IMR-90 (cell line): ENCODE measurements around the gene FOXL3. TPM values are rescaled to one million over a fixed set of nuclear protein-coding genes. Genes with fewer than 3 reads are reported as not detected.

Experiments used
- ATAC-seq: fragments of 200-7000 bp; cut with Tn5 transposase; 2 replicates; pipeline ENCODE4 v1.9.1; 2020; ENCODE audit warnings: low read depth, mild to moderate bottlenecking, moderate library complexity
- BruUV-seq: library from RNA; stranded (reverse); fragments of 400-500 nt; replicated peaks from 2 replicates; lab custom pipeline; 2021; lab: Mats Ljungman, UMichigan
- CTCF ChIA-PET: fragments of 300-600 bp; formaldehyde crosslinking; extraction: SDS; loops from one replicate; lab custom pipeline; 2021; ENCODE audit warnings: antibody characterized with exemption; lab: Yijun Ruan, JAX
- POLR2A ChIA-PET: fragments of 300-600 bp; sonication (Branson Sonifier 250); formaldehyde crosslinking; loops from one replicate; lab custom pipeline; 2022; ENCODE audit warnings: antibody characterized with exemption; ENCODE audit not compliant: unreplicated experiment; lab: Charles Lee
- DNase-seq: peaks from one replicate; pipeline ENCODE4 v3.0.0; 2013
- H2AFZ ChIP-seq: replicated peaks from 2 replicates; pipeline ENCODE3; 2013; ENCODE audit warnings: low read length, mild to moderate bottlenecking; ENCODE audit not compliant: poor library complexity
- H2AK5ac ChIP-seq: 2 replicates; pipeline ENCODE4 v1.6.1; 2013; ENCODE audit warnings: low read depth, low read length, inconsistent platforms
- H2AK9ac ChIP-seq: replicated peaks from 2 replicates; pipeline ENCODE3; 2013; ENCODE audit warnings: mild to moderate bottlenecking, low read depth, low read length, moderate library complexity; ENCODE audit not compliant: poor library complexity
- H2BK120ac ChIP-seq: 2 replicates; pipeline ENCODE4 v1.6.1; 2013; ENCODE audit warnings: low read depth, low read length, inconsistent platforms
- H2BK15ac ChIP-seq: 3 replicates; pipeline ENCODE4 v1.6.1; 2013; ENCODE audit warnings: low read depth, low read length, inconsistent platforms
- H2BK20ac ChIP-seq: 2 replicates; pipeline ENCODE4 v1.6.1; 2013; ENCODE audit warnings: low read depth, mild to moderate bottlenecking, inconsistent platforms, low read length, moderate library complexity
- H2BK5ac ChIP-seq: 2 replicates; pipeline ENCODE4 v1.6.1; 2013; ENCODE audit warnings: mild to moderate bottlenecking, low read depth, low read length, inconsistent platforms; ENCODE audit not compliant: poor library complexity, severe bottlenecking
- H3K14ac ChIP-seq: replicated peaks from 2 replicates; pipeline ENCODE4 v1.6.1; 2013; ENCODE audit warnings: low read depth, low read length, inconsistent platforms
- H3K18ac ChIP-seq: 2 replicates; pipeline ENCODE4 v1.6.1; 2013; ENCODE audit warnings: low read depth, low read length, control low read depth
- H3K23ac ChIP-seq: 2 replicates; pipeline ENCODE4 v1.6.1; 2013; ENCODE audit warnings: low read depth, low read length, inconsistent platforms
- H3K27ac ChIP-seq: 2 replicates; pipeline ENCODE4 v1.5.1; 2013; ENCODE audit warnings: mild to moderate bottlenecking, control low read depth, low read length; ENCODE audit not compliant: insufficient read depth
- H3K27me3 ChIP-seq: 2 replicates; pipeline ENCODE4 v1.6.1; 2013; ENCODE audit warnings: low read length; ENCODE audit not compliant: control insufficient read depth, insufficient read depth
- H3K36me3 ChIP-seq: 2 replicates; pipeline ENCODE4 v1.6.1; 2013; ENCODE audit warnings: low read length, mixed read lengths; ENCODE audit not compliant: control insufficient read depth, insufficient read depth
- H3K4ac ChIP-seq: 2 replicates; pipeline ENCODE4 v1.6.1; 2013; ENCODE audit warnings: low read depth, low read length, inconsistent platforms
- H3K4me1 ChIP-seq: 2 replicates; pipeline ENCODE4 v1.6.1; 2013; ENCODE audit warnings: low read length, mixed read lengths; ENCODE audit not compliant: control insufficient read depth, insufficient read depth
- H3K4me2 ChIP-seq: 2 replicates; pipeline ENCODE4 v1.6.1; 2013; ENCODE audit warnings: low read depth, mild to moderate bottlenecking, control low read depth, low read length, moderate library complexity
- H3K4me3 ChIP-seq: 2 replicates; pipeline ENCODE4 v1.5.1; 2013; ENCODE audit warnings: low read depth, mild to moderate bottlenecking, control low read depth, low read length, moderate library complexity; ENCODE audit not compliant: insufficient read depth
- H3K56ac ChIP-seq: 2 replicates; pipeline ENCODE4 v1.6.1; 2013; ENCODE audit warnings: low read length, inconsistent platforms; ENCODE audit not compliant: insufficient read depth; ENCODE audit errors: extremely low read depth
- H3K79me1 ChIP-seq, 2 experiments: 2 replicates each; pipeline ENCODE4 v1.6.1; 2013; ENCODE audit warnings: low read length in 2 of 2, inconsistent platforms in 1 of 2, low read depth in 1 of 2
- H3K9ac ChIP-seq: 2 replicates; pipeline ENCODE4 v1.6.1; 2013; ENCODE audit warnings: low read depth, low read length, control low read depth
- H3K9me1 ChIP-seq: 2 replicates; pipeline ENCODE4 v1.6.1; 2013; ENCODE audit warnings: low read length, inconsistent platforms; ENCODE audit not compliant: insufficient read depth
- H3K9me3 ChIP-seq: 2 replicates; pipeline ENCODE4 v1.6.1; 2013; ENCODE audit warnings: low read length; ENCODE audit not compliant: control insufficient read depth, insufficient read depth
- H4K20me1 ChIP-seq: 2 replicates; pipeline ENCODE4 v1.6.1; 2013; ENCODE audit warnings: low read length, inconsistent platforms; ENCODE audit not compliant: insufficient read depth
- H4K5ac ChIP-seq: 2 replicates; pipeline ENCODE4 v1.6.1; 2013; ENCODE audit warnings: mild to moderate bottlenecking, low read depth, low read length, control low read depth
- H4K8ac ChIP-seq, 2 experiments: 2 replicates each; pipeline ENCODE4 v1.6.1; 2013; ENCODE audit warnings: low read depth in 2 of 2, low read length in 2 of 2, control low read depth in 1 of 2, inconsistent platforms in 1 of 2
- H4K91ac ChIP-seq: 2 replicates; pipeline ENCODE4 v1.6.1; 2013; ENCODE audit warnings: low read depth, low read length, inconsistent platforms; ENCODE audit not compliant: insufficient read depth
- BHLHE40 ChIP-seq: fragments of 150-350 bp; IDR thresholded peaks from 2 replicates; pipeline ENCODE4 v1.6.1; 2016; ENCODE audit warnings: mild to moderate bottlenecking, low read depth, low read length
- CEBPB ChIP-seq: IDR thresholded peaks from 2 replicates; pipeline ENCODE4 v1.6.1; 2012; ENCODE audit warnings: low read depth, low read length, improper control_type of control experiment
- CHD1 ChIP-seq: IDR thresholded peaks from 2 replicates; pipeline ENCODE4 v1.6.1; 2012; ENCODE audit warnings: low read depth, low read length, improper control_type of control experiment
- FOS ChIP-seq: fragments of 150-350 bp; IDR thresholded peaks from 2 replicates; pipeline ENCODE4 v1.6.1; 2016; ENCODE audit warnings: low read depth, low read length
- MAFK ChIP-seq: IDR thresholded peaks from 2 replicates; pipeline ENCODE4 v1.6.1; 2012; ENCODE audit warnings: low read depth, low read length, improper control_type of control experiment
- MAZ ChIP-seq: IDR thresholded peaks from 2 replicates; pipeline ENCODE4 v1.6.1; 2012; ENCODE audit warnings: low read depth, mild to moderate bottlenecking, low read length, improper control_type of control experiment, moderate library complexity, borderline replicate concordance
- MXI1 ChIP-seq: IDR thresholded peaks from 2 replicates; pipeline ENCODE4 v1.6.1; 2012; ENCODE audit warnings: low read depth, mild to moderate bottlenecking, low read length, moderate library complexity, borderline replicate concordance
- NFE2L2 ChIP-seq: fragments of 150-350 bp; IDR thresholded peaks from 2 replicates; pipeline ENCODE4 v1.6.1; 2016; ENCODE audit warnings: low read depth, mild to moderate bottlenecking, low read length
- POLR2A ChIP-seq: IDR thresholded peaks from 2 replicates; pipeline ENCODE4 v1.6.1; 2012; ENCODE audit warnings: mild to moderate bottlenecking, low read depth, low read length
- RAD21 ChIP-seq: IDR thresholded peaks from 2 replicates; pipeline ENCODE4 v1.6.1; 2012; ENCODE audit warnings: low read length, improper control_type of control experiment
- RCOR1 ChIP-seq: IDR thresholded peaks from 2 replicates; pipeline ENCODE4 v1.6.1; 2012; ENCODE audit warnings: mild to moderate bottlenecking, low read length, improper control_type of control experiment; ENCODE audit not compliant: insufficient replicate concordance
- RFX5 ChIP-seq: IDR thresholded peaks from 2 replicates; pipeline ENCODE4 v1.8.0; 2012; ENCODE audit warnings: low read depth, mild to moderate bottlenecking, low read length, moderate library complexity
- SMC3 ChIP-seq: fragments of 150-350 bp; IDR thresholded peaks from 2 replicates; pipeline ENCODE4 v1.6.1; 2016; ENCODE audit warnings: low read depth, mild to moderate bottlenecking, antibody characterized with exemption, low read length, moderate library complexity
- WGBS, 2 experiments: methylation state at CpG; one replicate each; pipeline versions ENCODE4 v1.1.5 to v1.1.7; 2013; ENCODE audit warnings: missing lambda C conversion rate in 2 of 2; ENCODE audit not compliant: insufficient read length in 1 of 2; ENCODE audit errors: extremely low coverage in 2 of 2; 5-methylcytosine and 5-hydroxymethylcytosine counted together
- dilution Hi-C: fragments of 300-500 bp; cut with HindIII; formaldehyde crosslinking; loops from one replicate; pipeline ENCODE4 v1.14.3; 2018; ENCODE audit warnings: low sequenced_read_pairs; ENCODE audit not compliant: unreplicated experiment
- in situ Hi-C: fragments of 300-500 bp; cut with MboI; formaldehyde crosslinking; loops from 3 replicates; pipeline ENCODE4 v1.14.3; 2019; ENCODE audit warnings: low sequenced_read_pairs, inconsistent platforms, mixed read lengths
- intact Hi-C: fragments of 100-400 bp; cut with micrococcal nuclease; formaldehyde crosslinking; loops from 2 replicates; pipeline ENCODE4 v1.10.0; 2022
- polyA plus RNA-seq, 3 experiments: library from polyadenylated mRNA; depleted of rRNA; stranded (reverse); fragments of >200 nt; gene quantifications; 2 replicates each; pipeline ENCODE4 v1.2.3, GENCODE V29; 2012; ENCODE audit warnings: low replicate concordance in 1 of 3
- total RNA-seq: library from RNA; depleted of rRNA; stranded (reverse); fragments of >200 nt; gene quantifications from 2 replicates; pipeline ENCODE4 v1.2.3, GENCODE V29; 2012
- TF ChIP-seq, protein P1 (sequence below): conservative IDR thresholded peaks from 2 replicates; pipeline ENCODE4 v1.5.1; 2012; ENCODE audit warnings: mild to moderate bottlenecking, low read depth, low read length, improper control_type of control experiment
- TF ChIP-seq, protein P2 (sequence below): fragments of 150-350 bp; IDR thresholded peaks from 2 replicates; pipeline ENCODE4 v1.6.1; 2017; ENCODE audit warnings: mild to moderate bottlenecking, antibody characterized with exemption, low read length, low read depth
- TF ChIP-seq, protein P3 (sequence below): fragments of 150-350 bp; IDR thresholded peaks from 2 replicates; pipeline ENCODE4 v1.6.1; 2016; ENCODE audit warnings: low read depth, mild to moderate bottlenecking, low read length, moderate library complexity, borderline replicate concordance

The FOXL3 gene
- total and polyA plus RNA-seq, 2 of the 4 experiments (the other 2 are of a cell fraction), result not detected

DNA sequence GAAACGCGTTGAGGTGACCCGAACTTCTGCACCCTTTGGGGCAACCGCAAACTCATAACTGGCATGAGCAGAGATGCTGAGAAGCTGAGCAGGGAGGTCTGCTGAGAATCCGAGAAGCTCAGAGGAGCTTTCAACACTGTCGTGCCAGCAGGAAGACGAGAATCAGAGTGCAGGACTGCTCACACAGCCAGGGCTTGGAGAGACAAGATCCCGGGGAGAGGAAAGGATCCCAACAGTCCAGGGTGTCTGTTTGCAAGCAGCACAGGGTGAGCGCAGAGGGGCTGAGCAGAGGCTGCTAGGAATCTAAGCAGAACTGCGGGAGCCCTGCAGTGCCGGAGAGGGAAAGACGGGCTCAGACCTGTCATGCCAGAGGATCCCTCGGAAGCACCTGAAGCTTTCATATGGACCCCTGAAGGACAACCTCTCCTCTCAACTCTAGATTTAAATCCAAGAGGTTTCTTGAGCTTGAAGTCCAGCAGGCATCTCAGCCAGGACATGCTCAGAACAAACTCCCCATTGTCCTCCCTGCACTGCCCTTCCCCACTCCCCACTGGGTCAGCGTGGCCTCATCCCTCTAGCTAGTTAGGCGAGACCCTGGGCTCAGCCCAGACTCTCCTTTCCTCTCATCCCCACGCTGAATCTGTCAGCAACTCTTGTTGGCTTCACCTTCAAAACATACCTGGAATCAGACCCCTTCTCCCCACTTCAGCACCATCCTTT is 40.7 kb downstream of the FOXL3 start:
- no peak overlapping the region for H2BK120ac ChIP-seq
- no TSS peak for BruUV-seq
- H4K91ac ChIP-seq, result no peak overlapping the region
- TF ChIP-seq SMC3 (no peak), RFX5 (no peak), MAFK (no peak), POLR2A (no peak), RCOR1 (no peak), BHLHE40 (no peak), MXI1 (no peak), MAZ (no peak), RAD21 (no peak), CEBPB (no peak), CHD1 (no peak), NFE2L2 (no peak), FOS (no peak)
- TF ChIP-seq, protein P1, sequence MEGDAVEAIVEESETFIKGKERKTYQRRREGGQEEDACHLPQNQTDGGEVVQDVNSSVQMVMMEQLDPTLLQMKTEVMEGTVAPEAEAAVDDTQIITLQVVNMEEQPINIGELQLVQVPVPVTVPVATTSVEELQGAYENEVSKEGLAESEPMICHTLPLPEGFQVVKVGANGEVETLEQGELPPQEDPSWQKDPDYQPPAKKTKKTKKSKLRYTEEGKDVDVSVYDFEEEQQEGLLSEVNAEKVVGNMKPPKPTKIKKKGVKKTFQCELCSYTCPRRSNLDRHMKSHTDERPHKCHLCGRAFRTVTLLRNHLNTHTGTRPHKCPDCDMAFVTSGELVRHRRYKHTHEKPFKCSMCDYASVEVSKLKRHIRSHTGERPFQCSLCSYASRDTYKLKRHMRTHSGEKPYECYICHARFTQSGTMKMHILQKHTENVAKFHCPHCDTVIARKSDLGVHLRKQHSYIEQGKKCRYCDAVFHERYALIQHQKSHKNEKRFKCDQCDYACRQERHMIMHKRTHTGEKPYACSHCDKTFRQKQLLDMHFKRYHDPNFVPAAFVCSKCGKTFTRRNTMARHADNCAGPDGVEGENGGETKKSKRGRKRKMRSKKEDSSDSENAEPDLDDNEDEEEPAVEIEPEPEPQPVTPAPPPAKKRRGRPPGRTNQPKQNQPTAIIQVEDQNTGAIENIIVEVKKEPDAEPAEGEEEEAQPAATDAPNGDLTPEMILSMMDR, result no peak
- TF ChIP-seq, protein P2, sequence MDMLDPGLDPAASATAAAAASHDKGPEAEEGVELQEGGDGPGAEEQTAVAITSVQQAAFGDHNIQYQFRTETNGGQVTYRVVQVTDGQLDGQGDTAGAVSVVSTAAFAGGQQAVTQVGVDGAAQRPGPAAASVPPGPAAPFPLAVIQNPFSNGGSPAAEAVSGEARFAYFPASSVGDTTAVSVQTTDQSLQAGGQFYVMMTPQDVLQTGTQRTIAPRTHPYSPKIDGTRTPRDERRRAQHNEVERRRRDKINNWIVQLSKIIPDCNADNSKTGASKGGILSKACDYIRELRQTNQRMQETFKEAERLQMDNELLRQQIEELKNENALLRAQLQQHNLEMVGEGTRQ, result no peak
- TF ChIP-seq, protein P3, sequence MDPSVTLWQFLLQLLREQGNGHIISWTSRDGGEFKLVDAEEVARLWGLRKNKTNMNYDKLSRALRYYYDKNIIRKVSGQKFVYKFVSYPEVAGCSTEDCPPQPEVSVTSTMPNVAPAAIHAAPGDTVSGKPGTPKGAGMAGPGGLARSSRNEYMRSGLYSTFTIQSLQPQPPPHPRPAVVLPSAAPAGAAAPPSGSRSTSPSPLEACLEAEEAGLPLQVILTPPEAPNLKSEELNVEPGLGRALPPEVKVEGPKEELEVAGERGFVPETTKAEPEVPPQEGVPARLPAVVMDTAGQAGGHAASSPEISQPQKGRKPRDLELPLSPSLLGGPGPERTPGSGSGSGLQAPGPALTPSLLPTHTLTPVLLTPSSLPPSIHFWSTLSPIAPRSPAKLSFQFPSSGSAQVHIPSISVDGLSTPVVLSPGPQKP, result no peak
- peaks cover 44% of the 10 kb centered on the region for H3K27me3 ChIP-seq
- H2BK5ac ChIP-seq, result no peak overlapping the region
- ChIA-PET CTCF (no interaction called here), POLR2A (no interaction called here)
- no peak overlapping the region for H3K18ac ChIP-seq
- H3K4ac ChIP-seq, result no peak overlapping the region
- intact Hi-C loops (loop anchor here (5.0 kb wide), 1 partner anchor 397 kb away; the partner anchor contains the start of genes DNAAF5 and PRKAR1B), dilution Hi-C loops (no loop called here), in situ Hi-C loops (no loop called here)
- no peaks in the 10 kb centered on the region for H3K9me1 ChIP-seq
- no peak overlapping the region for H3K27ac ChIP-seq
- no peak overlapping the region for H2BK15ac ChIP-seq
- H3K4me2 ChIP-seq, result no peak overlapping the region
- peaks cover 5% of the 10 kb centered on the region for H3K9me3 ChIP-seq
- H4K8ac ChIP-seq, result no peak overlapping the region
- H3K14ac ChIP-seq, result no peak overlapping the region
- H2AK5ac ChIP-seq, result no peak overlapping the region
- no peak overlapping the region for H2BK20ac ChIP-seq
- H2AFZ ChIP-seq, result no peak overlapping the region
- no peaks in the 10 kb centered on the region for H4K20me1 ChIP-seq
- WGBS, 2 experiments, result 51% methylated on average over 6 of the region's 16 CpGs; no CpG with 5 or more reads in 1 of the 2 experiments
- no peak overlapping the region for H3K23ac ChIP-seq
- H3K4me3 ChIP-seq, result no peak overlapping the region
- H3K4me1 ChIP-seq, result peaks cover 2% of the 10 kb centered on the region
- H3K9ac ChIP-seq, result no peak overlapping the region
- H4K5ac ChIP-seq, result no peak overlapping the region
- no peaks in the 10 kb centered on the region for H3K36me3 ChIP-seq
- H3K56ac ChIP-seq, result no peak overlapping the region
- no peaks in the 10 kb centered on the region for H3K79me1 ChIP-seq
- no peak overlapping the region for H2AK9ac ChIP-seq
- ATAC-seq (no peak), DNase-seq (no peak)
